ENCODE data around the gene CYBB. TPM values are rescaled to one million over a fixed set of nuclear protein-coding genes. Genes with fewer than 3 reads are reported as not detected.

The CYBB gene
- total and polyA plus RNA-seq, 11 donors, result 1.4 to 180 (median 8.3) TPM

GRCh38 chrX:37816766-37817165 lies 36.9 kb downstream of the CYBB start:
- H3K27ac ChIP-seq, result no peak overlapping the region
- TF ChIP-seq POLR2A (IDR thresholded peaks at IDR 0.05), result no peak
- TF ChIP-seq, protein P1, sequence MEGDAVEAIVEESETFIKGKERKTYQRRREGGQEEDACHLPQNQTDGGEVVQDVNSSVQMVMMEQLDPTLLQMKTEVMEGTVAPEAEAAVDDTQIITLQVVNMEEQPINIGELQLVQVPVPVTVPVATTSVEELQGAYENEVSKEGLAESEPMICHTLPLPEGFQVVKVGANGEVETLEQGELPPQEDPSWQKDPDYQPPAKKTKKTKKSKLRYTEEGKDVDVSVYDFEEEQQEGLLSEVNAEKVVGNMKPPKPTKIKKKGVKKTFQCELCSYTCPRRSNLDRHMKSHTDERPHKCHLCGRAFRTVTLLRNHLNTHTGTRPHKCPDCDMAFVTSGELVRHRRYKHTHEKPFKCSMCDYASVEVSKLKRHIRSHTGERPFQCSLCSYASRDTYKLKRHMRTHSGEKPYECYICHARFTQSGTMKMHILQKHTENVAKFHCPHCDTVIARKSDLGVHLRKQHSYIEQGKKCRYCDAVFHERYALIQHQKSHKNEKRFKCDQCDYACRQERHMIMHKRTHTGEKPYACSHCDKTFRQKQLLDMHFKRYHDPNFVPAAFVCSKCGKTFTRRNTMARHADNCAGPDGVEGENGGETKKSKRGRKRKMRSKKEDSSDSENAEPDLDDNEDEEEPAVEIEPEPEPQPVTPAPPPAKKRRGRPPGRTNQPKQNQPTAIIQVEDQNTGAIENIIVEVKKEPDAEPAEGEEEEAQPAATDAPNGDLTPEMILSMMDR (IDR thresholded peaks at IDR 0.05), result no peak
- no peaks in the 10 kb centered on the region for H3K36me3 ChIP-seq
- no peaks in the 10 kb centered on the region for H3K9me3 ChIP-seq
- ATAC-seq (no peak), DNase-seq (no peak)
- intact Hi-C loops (cut with DNase I), result no loop called here
- no peak overlapping the region for H3K4me3 ChIP-seq
- WGBS, 4 donors, result 59 to 95% (median 86%) methylated on average over 4 of the region's 4 CpGs
- peaks cover 0 to 24% (median 0%) of the 10 kb centered on the region in 12 donors for H3K4me1 ChIP-seq
- H3K27me3 ChIP-seq, result peaks cover 0 to 32% (median 0%) of the 10 kb centered on the region in 9 donors

DNA sequence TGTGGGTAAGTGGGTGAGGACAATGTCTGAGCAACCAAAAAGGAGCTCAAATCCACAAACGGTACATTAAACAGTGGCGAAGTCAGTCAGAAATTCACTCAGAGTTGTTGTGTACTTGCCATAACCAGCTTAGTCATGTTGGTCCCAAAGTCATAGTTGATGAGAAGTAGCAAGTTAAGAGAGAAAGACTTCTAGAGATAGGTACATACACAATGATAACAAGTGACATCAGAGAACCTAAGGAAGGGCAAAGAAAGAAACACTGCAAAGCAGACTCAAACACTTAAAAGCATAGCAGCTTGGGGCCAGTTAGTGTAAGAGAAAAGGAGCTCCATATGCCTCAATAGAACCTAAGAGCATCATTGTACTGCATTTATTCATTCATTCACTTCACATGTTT lies 37.3 kb downstream of the CYBB start:
- no peaks in the 10 kb centered on the region for H3K9me3 ChIP-seq

GRCh38 chrX:37817579-37817978 lies 37.7 kb downstream of the CYBB start:
- no peak for DNase-seq
- Histone ChIP-seq H3K4me3 (no peak overlapping the region), H3K4me1 (peaks cover 0 to 19% (median 0%) of the 10 kb centered on the region in 12 donors), H3K36me3 (no peaks in the 10 kb centered on the region), H3K9me3 (no peaks in the 10 kb centered on the region), H3K27me3 (peaks cover 0 to 28% (median 0%) of the 10 kb centered on the region in 9 donors), H3K27ac (no peak overlapping the region)
- ATAC-seq, result no peak
- intact Hi-C loops (cut with DNase I), result no loop called here
- no peak for TF ChIP-seq POLR2A (IDR thresholded peaks at IDR 0.05)
- TF ChIP-seq, protein P1 (IDR thresholded peaks at IDR 0.05), result no peak
- WGBS, 4 donors, result 56 to 75% (median 71%) methylated on average over 3 of the region's 3 CpGs

More for the DNA sequence above, 37.3 kb downstream of the CYBB start:
- ATAC-seq (no peak), DNase-seq (no peak)
- peaks cover 0 to 32% (median 0%) of the 10 kb centered on the region in 9 donors for H3K27me3 ChIP-seq
- peaks cover 0 to 23% (median 0%) of the 10 kb centered on the region in 12 donors for H3K4me1 ChIP-seq
- H3K27ac ChIP-seq, result no peak overlapping the region
- 90 to 95% (median 94%) methylated on average over 2 of the region's 2 CpGs for WGBS, 4 donors
- H3K36me3 ChIP-seq, result no peaks in the 10 kb centered on the region
- intact Hi-C loops (cut with DNase I), result no loop called here
- TF ChIP-seq, protein P1 (IDR thresholded peaks at IDR 0.05), result no peak
- TF ChIP-seq POLR2A (IDR thresholded peaks at IDR 0.05), result no peak
- H3K4me3 ChIP-seq, result no peak overlapping the region

DNA sequence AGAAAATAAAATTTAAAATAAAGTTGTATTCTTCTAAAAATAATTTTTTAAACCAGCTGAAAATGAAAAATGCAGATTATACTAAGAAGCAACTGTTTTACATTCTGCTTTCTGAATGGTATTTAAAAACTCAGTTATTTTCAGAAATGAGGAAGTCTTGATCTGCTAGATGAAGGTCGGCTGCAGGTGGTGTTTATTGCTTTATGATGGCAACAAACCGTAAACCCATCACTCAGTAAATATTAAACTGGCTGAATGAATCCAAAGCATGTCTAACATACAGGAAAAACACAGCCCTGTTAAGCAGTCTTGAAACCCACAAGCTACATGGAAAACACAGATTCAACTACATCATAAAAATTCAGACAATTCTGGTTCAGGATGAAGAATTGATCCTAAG lies 38.2 kb downstream of the CYBB start:
- no peaks in the 10 kb centered on the region for H3K9me3 ChIP-seq
- H3K36me3 ChIP-seq, result no peaks in the 10 kb centered on the region
- no peak overlapping the region for H3K27ac ChIP-seq
- H3K4me1 ChIP-seq, result peaks cover 0 to 14% (median 0%) of the 10 kb centered on the region in 12 donors
- WGBS, 4 donors, result 74 to 85% (median 81%) methylated on average over 2 of the region's 2 CpGs
- DNase-seq (no peak), ATAC-seq (no peak)
- no peak overlapping the region for H3K4me3 ChIP-seq
- intact Hi-C loops (cut with DNase I), result no loop called here
- TF ChIP-seq, protein P1 (IDR thresholded peaks at IDR 0.05), result no peak
- TF ChIP-seq POLR2A (IDR thresholded peaks at IDR 0.05), result no peak
- peaks cover 0 to 25% (median 0%) of the 10 kb centered on the region in 9 donors for H3K27me3 ChIP-seq
